22Rv1 (cell line): ENCODE measurements around the gene ARID3A.

ENCODE experiments used
- CTCF ChIP-seq: fragments of 450-650 bp; IDR thresholded peaks from 2 replicates; pipeline ENCODE4 v1.5.1; 2017; ENCODE audit warnings: mild to moderate bottlenecking
- ZFX ChIP-seq: fragments of 450-650 bp; IDR thresholded peaks from 2 replicates; pipeline ENCODE4 v1.6.1; 2017; ENCODE audit warnings: antibody characterized with exemption, borderline replicate concordance

GRCh38 chr19:956766-957440 lies 31.1 kb downstream of the ARID3A start:
- TF ChIP-seq CTCF (no peak), ZFX (no peak)
